ENCODE data around the gene LHPP.

LHPP gene

GRCh38 chr10:124496620-124497019 is 35.0 kb downstream of the LHPP start:
- no peak for DNase-seq (ENCODE audit: low spot score)

GRCh38 chr10:124497196-124497881 is 35.7 kb downstream of the LHPP start:
- no peak for DNase-seq (ENCODE audit: low spot score)

GRCh38 chr10:124498056-124498455 is 36.4 kb downstream of the LHPP start:
- peak; percentile 41 for DNase-seq (ENCODE audit: low spot score)

GRCh38 chr10:124500757-124501156 is 39.1 kb downstream of the LHPP start:
- no peak for DNase-seq (ENCODE audit: low spot score)

- no peak for DNase-seq (ENCODE audit: low spot score)
Observed at GRCh38 chr10:124504711-124505110, 43.1 kb downstream of the LHPP start.

- no peak for DNase-seq (ENCODE audit: low spot score)
Observed at GRCh38 chr10:124505279-124505678, 43.7 kb downstream of the LHPP start.

GRCh38 chr10:124508070-124508667 is 46.5 kb downstream of the LHPP start:
- DNase-seq (ENCODE audit: low spot score) = no peak

- DNase-seq (ENCODE audit: low spot score) = no peak
Observed at GRCh38 chr10:124508907-124509454, 47.4 kb downstream of the LHPP start.

- no peak for DNase-seq (ENCODE audit: low spot score)
Observed at GRCh38 chr10:124509880-124510632, 48.4 kb downstream of the LHPP start.

- no peak for DNase-seq (ENCODE audit: low spot score)
Observed at GRCh38 chr10:124510759-124511158, 49.1 kb downstream of the LHPP start.

GRCh38 chr10:124511205-124512039 is 49.8 kb downstream of the LHPP start:
- no peak for DNase-seq (ENCODE audit: low spot score)

GRCh38 chr10:124512040-124512428 is 50.4 kb downstream of the LHPP start:
- DNase-seq (ENCODE audit: low spot score) = no peak

GRCh38 chr10:124512600-124512999 is 51.0 kb downstream of the LHPP start:
- no peak for DNase-seq (ENCODE audit: low spot score)

GRCh38 chr10:124515244-124515970 is 53.8 kb downstream of the LHPP start:
- no peak for DNase-seq (ENCODE audit: low spot score)

- no peak for DNase-seq (ENCODE audit: low spot score)
Observed at GRCh38 chr10:124516181-124516580, 54.6 kb downstream of the LHPP start.

- no peak for DNase-seq (ENCODE audit: low spot score)
Observed at GRCh38 chr10:124516746-124517397, 55.2 kb downstream of the LHPP start.

- no peak for DNase-seq (ENCODE audit: low spot score)
Observed at GRCh38 chr10:124517461-124517860, 55.8 kb downstream of the LHPP start.

- no peak for DNase-seq (ENCODE audit: low spot score)
Observed at GRCh38 chr10:124517931-124518330, 56.3 kb downstream of the LHPP start.

GRCh38 chr10:124518366-124518765 is 56.7 kb downstream of the LHPP start:
- no peak for DNase-seq (ENCODE audit: low spot score)

- no peak for DNase-seq (ENCODE audit: low spot score)
Observed at GRCh38 chr10:124520558-124521428, 59.2 kb downstream of the LHPP start.
